GM18498 (cell line): ENCODE results near the gene GGCT.
A peak's percentile ranks its signal among the peaks of the same experiment; 100 is the strongest.
"Not testable (repeated sequence)": the region's sequence is repeated elsewhere in the genome, so short reads cannot be mapped to it uniquely, and the experiment has no call there.

Experiments used
- ATAC-seq: cut with Tn5 transposase; IDR thresholded peaks from one replicate; pipeline ENCODE4 v1.9.1; 2021; ENCODE audit warnings: mild to moderate bottlenecking, moderate library complexity; ENCODE audit not compliant: unreplicated experiment

The GGCT gene

DNA sequence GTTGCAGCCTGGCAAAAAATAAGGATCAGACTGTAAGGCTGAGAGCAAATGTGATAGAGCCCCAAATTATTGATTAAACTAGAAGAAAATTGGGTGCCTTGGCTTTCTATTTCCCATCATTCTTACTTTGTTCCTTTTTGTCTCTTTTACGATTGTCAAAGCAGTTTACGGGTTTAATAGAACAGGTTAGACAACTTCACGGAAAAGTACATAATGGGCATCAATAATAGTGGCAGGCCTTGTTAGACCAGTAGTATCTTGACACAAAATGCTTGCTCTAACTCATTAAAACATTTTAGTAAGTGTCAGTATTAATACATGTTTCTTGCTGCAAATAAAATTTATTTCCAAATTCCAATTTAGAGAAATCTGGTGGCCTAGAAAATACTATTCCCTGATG, 14.5 kb upstream of the GGCT start:
- no peak for ATAC-seq

DNA sequence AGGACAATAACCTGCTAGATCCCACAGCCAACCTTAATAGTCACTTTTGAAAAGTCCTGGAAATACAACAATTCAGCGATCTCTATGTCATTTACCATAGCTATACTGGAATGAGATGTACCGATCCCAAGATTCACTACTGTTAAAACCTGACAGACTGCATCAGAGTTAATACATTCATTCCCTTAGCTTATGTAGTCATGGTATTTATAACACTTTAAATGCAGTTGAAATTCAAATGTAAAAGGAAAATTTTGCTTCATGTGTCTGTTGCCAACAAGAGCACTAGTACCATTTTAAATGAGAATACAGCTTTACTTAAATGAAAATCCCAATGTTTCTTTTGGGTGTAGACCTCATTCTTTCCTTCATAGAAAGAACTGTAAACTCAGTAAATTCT, 11.1 kb upstream of the GGCT start:
- ATAC-seq = no peak

DNA sequence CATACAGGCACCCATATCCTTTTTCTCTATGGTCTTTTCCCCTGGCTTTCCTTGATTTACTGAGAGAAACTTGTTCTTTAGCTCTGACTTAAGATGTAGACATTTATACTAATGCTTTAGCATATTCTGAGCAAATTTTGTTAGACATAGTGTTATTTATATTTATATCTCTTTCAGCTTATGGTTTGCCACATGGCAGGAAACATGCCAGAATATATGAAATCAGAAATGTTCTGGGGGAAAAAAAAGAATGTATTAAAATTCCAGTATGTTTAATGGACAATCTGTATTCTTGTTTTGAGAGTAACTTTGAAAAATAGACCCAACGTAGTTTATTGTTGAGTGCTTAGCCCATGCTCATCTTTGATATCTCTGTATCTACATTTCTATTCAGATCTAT, 10.1 kb upstream of the GGCT start:
- no peak for ATAC-seq

DNA sequence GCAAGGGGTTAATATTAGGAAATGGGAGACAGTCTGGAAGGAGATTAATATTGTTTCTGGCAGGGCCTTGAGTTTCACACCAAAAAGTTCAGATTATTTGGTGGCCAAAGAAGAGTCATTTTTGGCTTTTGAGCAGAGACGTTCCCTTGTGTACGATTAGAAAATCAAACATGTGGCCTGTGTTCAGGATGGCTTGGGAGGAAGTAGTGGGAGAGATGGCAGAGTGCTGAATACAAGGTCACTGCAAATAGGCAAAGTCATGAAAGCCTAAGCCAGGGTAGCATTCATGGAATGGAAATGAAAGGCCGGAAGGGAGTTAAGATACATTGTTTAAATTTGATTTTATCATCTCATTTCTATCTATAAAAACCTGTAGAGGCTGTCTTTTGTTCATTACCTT, 9.5 kb upstream of the GGCT start:
- no peak for ATAC-seq

DNA sequence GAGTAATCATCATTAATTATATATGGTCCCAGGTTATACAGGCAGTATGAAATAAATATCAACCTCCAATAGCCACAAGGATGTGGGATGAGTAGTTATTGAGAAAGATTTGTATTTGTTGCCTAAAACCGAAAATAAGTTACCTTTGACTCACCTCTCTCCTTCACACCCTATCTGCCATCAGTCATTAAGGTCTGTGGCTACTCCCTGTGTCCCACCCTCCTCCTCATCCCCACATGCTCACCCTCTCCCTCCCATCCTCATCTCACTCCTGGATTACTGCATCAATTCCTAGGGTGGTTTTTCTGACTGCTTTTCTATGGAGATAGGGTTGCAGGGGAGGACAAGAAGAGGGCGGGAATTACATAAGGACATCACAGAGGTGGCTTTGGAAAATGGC, 9.1 kb upstream of the GGCT start:
- ATAC-seq = no peak

DNA sequence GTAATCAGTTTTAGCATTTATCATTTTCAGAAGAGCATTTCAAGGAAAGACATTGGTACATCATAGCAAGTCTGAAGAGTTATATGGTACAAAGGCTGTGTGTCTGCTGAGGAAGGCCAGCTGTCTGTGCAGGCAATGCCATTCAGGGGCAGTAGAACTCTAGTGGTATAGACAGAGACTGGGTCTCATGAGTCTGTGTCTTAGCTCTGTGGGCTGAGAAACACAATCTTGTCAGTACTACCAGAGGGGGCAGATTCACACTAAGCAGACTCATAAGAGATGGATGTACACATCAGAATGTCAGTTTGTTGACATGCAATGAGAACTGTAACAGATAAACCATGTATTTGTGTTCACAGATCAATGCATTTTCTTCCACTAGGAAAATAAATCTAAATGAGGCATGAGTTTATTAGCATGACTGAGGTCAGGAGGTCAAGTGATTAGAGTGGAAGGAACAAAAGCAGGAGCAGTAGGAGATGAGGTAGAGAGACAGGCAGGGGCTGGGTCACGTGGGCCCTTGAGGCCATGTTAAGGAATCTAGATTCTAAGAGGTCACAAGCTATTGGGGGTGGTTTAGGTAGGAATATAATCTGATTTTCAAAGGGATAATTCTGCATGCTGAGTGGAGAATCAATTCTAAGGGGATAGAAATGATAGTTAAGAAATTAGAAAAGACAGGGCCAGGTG, 7.5 kb upstream of the GGCT start:
- no peak for ATAC-seq

DNA sequence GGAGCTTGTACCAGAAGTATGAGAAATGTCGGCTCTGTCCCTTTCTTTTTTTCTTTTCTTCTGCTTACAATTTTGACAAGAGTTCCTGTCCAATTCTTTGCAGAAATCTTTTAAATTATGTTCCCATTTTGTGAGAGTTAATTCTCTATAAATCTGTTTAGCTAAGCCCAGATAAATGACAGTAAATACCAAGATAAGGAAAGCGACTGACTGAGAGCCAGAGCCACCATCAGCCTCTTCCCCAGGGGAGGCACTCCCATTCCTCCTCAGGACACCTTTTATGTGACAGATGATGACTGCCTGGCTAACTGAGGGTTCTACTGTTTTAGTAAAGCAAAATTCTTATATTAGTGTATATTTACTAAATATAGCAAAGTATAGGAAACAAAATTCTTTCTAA, 6.9 kb upstream of the GGCT start:
- ATAC-seq = no peak

DNA sequence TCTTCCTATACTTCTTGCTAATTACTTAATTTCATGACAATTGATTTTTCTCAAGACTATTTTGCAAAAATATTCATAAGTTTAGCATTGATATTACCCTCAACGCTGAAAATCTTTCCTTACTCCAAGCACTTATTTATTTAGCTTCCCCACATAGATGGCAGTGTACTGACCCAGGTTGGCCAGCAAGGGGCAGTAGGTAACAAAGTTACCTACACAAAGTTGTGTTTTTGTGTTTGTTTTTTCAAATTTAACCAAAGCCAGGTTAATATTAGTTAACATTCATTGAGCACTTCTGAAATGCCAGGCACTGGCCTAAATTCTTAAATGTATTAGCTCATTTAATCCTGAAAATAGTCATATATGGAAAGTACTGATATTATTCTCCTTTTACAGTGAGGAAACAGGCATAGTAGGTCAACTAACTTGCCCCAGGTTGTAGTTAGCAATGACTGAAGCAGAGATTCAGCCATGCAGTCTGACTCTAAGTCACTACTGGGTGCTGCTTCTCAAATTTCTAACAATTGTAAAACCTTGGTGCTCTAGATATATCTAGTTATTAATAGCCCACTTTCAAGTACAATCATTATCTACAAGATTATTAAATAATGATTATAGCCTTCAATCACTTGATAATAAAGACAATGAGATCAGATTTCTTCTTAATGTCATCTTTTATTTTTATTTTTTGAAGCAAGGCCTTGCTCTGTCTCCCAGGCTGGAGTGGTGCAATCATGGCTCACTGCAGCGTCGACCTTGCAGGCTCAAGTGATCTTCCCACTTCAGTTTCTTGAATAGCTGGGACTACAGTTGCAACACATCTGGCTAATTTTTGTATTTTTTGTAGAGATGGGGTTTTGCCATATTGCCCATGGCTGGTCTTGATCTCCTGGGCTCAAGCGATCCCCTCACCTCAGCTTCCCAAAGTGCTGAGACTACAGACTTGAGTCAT, 5.8 kb upstream of the GGCT start:
- peak; percentile 65 for ATAC-seq

DNA sequence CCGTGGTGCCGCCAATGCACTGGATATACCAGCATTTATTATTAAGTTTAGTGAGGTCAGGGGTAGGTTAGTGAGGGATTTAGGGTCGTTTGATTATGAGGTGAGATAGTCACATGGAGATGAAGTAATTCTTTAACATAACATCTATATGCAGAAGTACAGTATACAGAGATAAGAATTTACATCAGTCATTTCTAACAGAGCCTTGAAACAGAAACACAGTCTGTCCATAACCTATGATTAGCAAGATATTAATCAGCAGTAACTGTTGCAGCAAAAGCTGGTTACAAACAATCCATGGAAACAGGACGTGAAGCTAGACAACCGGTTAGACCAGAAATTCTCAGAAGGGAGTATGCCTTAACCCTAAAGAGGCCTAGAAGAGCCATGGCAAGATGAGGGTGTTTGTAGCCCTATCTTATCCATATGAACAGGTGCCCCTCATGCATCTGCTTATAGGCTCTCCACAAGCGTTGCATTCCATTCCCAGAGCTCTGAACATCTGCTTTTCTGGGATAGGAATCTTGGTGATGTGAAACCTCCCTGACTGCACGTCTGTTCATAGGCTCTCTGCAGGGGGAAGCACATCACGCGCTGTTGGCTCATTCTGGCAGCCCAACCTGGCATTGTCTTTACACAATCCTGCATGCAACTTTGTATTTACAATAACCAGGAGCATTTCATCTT, 4.7 kb upstream of the GGCT start:
- ATAC-seq = not testable (repeated sequence)

DNA sequence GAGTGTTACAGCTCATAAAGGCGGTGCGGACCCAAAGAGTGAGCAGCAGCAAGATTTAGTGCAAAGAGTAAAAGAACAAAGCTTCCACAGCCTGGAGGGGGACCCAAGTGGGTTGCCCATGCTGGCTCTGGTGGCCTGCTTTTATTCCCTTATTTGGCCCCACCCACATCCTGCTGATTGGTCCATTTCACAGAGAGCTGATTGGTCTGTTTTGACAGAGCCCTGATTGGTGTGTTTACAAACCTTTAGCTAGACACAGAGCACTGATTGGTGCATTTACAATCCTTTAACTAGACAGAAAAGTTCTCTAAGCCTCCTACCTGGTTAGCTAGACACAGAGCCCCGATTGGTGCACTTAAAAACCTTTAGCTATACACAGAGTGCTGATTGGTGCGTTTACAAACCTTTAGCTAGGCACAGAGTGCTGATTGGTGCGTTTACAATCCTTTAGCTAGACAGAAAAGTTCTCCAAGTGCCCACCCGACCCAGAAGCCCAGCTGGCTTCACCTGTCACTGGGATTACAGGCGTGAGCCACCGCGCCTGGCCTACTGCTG, 2.8 kb upstream of the GGCT start:
- not testable (repeated sequence) for ATAC-seq

DNA sequence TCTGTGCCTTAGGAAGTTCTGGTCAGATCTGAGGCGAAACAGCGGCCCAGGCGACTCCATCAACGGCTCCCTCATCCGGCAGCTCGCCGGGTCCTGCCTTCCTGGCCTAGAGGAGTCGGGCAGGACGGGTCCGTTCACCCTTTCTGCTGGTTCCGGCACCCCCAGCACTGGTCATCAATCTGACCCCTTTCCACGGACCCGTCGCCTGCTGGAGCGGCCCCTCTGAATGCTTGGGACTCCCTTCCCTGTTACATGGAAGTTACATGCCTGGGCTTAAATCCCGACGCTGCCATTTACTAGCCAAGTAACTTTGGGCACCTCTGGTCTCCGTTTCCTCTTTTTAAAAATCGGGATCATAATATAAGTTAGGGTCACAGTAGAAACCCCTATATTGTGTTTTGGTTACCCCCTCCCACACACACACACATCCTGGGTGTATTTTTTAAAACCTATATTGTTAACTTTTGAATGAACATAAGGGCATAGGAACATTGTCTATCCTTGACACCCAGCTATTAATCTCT, 607 bp upstream of the GGCT start:
- ATAC-seq = no peak

DNA sequence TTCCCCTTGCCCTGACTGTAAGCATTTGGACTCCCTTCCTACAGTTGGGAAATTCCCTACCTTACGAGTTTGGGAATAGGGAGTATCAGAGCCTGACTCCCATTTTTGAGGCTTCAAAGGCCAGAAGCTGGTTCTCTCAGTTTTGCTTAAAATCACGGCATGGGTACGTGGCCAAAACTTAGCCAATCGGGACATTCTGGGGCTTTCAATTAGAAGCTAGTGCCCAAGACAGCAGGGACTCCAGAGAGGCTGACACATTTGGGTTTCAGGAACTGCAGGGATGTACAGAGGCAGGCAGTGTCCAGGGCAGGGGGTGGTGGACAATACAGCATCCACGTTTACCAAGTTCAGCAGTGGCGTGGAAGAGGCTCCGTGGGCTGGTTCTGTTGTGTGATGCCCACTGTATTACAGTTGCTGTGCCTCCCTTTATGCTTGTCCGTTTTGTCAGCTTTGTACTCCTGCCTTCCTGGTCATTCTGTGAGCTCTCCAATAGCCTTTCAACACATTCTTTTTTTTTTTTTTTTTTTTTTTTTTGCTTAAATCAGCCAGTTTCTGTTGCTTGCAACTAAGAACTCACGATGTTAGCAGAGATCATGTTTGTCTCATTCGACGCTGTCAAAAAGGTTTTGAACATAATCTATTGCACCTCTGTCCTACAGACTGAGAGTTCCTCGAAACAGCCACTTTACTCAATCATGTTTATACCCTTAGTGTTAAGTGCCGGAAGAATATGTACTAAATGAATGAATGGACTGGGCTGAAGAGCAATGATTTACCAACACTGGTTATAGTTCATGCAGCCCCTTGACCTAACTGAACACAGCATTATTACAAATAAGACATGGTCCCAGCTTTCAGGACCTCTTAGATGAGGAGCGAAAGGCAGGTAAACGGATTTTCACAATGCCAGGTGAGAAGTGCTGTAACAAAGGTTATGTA, 1.1 kb downstream of the GGCT start:
- ATAC-seq = no peak

DNA sequence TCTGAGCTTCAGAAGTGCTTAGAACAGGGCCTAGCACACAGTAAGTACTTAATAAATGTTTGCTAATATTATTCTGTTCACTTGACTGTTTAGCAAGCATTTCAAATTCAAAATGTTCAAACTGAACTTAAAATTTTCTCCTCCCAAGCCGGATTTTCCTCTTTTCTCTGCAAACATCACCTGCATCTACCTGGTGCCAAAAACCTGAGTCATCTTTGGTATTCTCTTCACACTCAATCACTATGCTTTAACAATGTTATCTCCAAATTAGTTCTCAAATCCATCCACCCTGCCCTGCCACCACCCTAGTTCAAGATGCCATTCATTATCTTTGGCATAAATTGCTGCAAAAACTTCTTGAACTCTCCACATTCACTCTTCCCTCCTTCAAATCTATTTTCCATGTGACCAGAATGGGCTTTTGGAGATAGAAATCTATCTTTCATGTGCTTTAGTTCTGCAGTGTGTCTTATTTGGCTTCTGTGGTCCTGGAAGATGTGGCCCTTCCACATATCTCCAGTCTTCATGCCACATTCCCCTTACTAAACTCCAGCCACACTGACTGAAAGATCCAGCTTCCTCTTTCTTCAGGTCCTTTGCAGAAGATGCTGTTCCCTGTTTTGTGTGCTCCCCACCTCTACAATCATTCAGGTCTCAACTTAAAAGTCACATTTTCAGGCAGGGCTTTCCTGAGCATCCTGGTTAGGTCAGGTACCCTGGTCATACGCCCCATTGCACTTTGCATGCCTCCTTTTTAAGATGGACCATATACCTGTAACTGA, 2.0 kb downstream of the GGCT start:
- no peak for ATAC-seq

DNA sequence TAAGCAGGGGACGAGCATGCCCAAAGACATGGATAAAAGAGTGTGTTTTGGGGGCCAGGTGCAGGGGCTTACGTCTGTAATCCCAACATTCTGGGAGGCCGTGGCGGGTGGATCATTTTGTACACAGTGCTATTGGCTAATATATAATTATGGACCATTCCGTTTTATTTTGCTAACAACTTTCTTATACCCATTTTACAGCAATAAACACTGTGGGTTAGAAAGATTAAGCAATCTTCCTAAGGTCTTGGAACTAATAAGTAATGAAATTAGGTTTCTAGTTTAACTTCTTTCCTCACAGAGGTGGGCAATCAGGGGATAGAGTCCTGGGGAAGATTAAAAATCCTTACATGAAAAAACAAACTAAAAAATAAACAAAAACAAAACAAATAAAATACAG, 3.4 kb downstream of the GGCT start:
- ATAC-seq = no peak

DNA sequence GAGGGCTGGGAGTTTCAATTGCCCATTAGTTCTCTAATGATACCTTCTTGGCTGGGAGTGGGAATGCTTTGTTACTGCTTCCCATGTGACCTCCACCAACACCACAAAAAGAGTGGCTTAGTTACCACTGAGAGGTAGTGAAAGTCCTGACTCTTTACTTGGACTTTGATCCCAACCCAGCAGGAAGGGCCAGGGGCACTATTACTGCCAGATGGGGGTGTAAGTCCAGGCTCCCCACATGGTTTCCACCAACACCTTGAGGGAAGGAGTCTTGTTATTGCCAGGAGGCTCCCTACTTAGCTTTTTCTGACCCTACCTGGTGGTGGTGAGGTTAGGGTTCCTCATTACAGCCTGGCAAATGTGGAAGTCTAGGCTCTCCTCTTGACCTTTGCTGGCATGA, 11.4 kb downstream of the GGCT start:
- ATAC-seq = no peak

DNA sequence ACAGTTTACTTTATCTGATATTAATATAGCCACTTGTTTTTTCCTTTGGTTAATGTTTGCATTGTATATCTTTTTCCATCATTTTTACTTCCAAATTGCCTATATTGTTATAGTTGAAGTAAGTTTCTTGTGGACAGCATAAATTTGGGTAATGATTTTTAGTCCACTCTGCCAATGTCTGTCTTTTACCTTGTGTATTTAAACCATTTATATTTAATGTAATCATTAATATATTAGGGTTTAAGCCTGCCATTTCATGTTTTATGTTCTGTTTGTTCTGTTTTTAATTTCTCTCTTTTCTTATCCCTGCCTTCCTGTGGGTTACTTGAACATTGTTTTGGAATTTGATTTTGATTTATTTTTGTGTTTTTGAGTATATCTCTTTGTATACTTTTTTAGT, 13.2 kb downstream of the GGCT start:
- no peak for ATAC-seq

DNA sequence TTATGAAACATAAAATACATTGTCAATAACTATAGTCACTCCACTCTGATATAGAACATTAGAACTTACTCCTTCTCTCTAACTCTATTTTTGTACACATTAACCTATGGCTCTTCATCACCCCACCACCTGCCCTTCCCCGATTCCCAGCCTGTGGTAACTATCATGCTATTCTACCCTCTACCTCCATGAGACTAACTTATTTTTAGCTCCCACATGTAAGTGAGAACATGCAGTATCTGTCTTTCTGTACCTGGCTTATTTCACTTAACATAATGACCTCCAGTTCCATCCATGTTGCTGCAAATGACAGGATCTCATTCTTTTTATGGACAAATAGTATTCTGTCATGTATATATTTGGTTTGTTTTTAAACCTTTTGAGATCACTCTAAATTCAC, 17.3 kb downstream of the GGCT start:
- no peak for ATAC-seq

DNA sequence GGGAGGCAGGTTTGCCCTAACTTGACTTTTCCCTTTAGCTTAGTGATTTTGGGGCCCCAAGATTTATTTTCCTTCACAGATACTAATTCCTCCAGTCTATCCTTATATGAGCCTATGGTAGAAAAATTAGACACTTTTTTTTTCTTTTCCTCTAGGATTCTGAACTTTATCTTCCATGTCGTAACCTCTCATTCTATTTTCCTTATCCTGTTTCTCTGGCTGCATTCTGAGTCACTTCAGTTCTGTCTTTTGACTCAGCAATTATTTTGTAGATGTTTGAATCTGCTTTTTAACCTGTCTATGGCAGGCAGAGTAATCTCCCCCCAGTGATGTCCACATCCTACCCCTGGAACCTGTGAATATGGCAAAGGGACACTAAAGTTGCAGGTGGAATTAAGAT, 19.0 kb downstream of the GGCT start:
- ATAC-seq = no peak

DNA sequence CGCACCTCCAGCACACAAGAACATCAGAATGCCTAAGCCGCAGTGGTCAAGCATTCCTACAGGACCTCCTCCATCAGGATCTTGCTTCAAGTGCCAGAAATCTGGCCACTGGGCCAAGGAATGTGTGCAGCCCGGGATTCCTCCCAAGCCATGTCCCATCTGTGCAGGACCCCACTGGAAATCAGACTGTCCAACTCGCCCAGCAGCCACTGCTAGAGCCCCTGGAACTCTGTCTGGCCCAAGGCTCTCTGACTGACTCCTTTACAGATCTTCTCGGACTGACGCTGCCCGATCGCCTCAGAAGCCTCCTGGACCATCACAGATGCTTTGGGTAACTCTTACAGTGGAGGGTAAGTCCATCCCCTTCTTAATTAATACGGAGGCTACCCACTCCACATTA, 23.2 kb downstream of the GGCT start:
- not testable (repeated sequence) for ATAC-seq
